Suprapubic skin (tissue), 3 donors: ENCODE measurements around the gene KLK12.

Source experiments
- POLR2A ChIP-seq, 2 donors: fragments of 450-650 bp; IDR thresholded peaks; one replicate each; pipeline ENCODE4 v1.6.1; 2017; ENCODE audit warnings: antibody characterized with exemption in 2 of 2, mild to moderate bottlenecking in 2 of 2, moderate library complexity in 2 of 2
- TF ChIP-seq, protein P1 (sequence below), 2 donors: fragments of 200-600 bp in 1 of 2; fragments of 450-650 bp in 1 of 2; sonication (generic) in 1 of 2; IDR thresholded peaks; one replicate each; pipeline ENCODE4 v1.5.1; 2016 to 2019; ENCODE audit warnings: antibody characterized with exemption in 2 of 2, mild to moderate bottlenecking in 1 of 2, moderate library complexity in 1 of 2

DNA sequence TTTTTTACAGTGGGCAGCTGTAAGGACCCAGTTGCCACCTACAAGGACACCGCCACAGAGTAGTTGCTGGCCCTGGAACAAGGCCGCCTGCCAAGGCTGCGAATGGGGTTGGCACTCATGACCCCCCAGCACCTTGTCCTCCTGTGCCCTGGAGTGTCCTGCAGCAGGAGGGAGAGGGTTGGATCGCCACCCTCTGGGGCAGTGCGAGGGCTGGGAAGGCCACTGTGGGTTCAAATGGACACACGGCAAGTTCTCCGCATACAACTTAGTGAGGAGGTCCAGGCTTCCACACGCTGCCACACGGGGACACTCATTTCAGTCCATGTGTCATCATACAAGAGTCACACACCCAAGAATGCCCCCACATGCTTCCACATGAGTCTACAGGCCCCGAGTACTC, 34.4 kb downstream of the KLK12 start:
- no peak for TF ChIP-seq POLR2A (IDR thresholded peaks at IDR 0.05)
- TF ChIP-seq, protein P1, sequence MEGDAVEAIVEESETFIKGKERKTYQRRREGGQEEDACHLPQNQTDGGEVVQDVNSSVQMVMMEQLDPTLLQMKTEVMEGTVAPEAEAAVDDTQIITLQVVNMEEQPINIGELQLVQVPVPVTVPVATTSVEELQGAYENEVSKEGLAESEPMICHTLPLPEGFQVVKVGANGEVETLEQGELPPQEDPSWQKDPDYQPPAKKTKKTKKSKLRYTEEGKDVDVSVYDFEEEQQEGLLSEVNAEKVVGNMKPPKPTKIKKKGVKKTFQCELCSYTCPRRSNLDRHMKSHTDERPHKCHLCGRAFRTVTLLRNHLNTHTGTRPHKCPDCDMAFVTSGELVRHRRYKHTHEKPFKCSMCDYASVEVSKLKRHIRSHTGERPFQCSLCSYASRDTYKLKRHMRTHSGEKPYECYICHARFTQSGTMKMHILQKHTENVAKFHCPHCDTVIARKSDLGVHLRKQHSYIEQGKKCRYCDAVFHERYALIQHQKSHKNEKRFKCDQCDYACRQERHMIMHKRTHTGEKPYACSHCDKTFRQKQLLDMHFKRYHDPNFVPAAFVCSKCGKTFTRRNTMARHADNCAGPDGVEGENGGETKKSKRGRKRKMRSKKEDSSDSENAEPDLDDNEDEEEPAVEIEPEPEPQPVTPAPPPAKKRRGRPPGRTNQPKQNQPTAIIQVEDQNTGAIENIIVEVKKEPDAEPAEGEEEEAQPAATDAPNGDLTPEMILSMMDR (IDR thresholded peaks at IDR 0.05) = no peak
